HG03139 (cell line): ENCODE measurements around the gene MGAT3.
"Not testable (repeated sequence)": the region's sequence is repeated elsewhere in the genome, so short reads cannot be mapped to it uniquely, and the experiment has no call there.

ENCODE experiments used
- ATAC-seq: cut with Tn5 transposase; IDR thresholded peaks from one replicate; pipeline ENCODE4 v1.9.1; 2021; ENCODE audit not compliant: unreplicated experiment

The MGAT3 gene

GRCh38 chr22:39508393-39508792 lies 51.6 kb downstream of the MGAT3 start:
- ATAC-seq, result no peak

GRCh38 chr22:39510529-39511149 lies 53.8 kb downstream of the MGAT3 start:
- no peak for ATAC-seq

- ATAC-seq, result no peak
These were observed 54.4 kb downstream of the MGAT3 start for GRCh38 chr22:39511226-39511625.

GRCh38 chr22:39512026-39512425 lies 55.2 kb downstream of the MGAT3 start:
- no peak for ATAC-seq

- ATAC-seq, result no peak
These were observed 57.0 kb downstream of the MGAT3 start for GRCh38 chr22:39513791-39514190.

- no peak for ATAC-seq
These were observed 57.7 kb downstream of the MGAT3 start for GRCh38 chr22:39514373-39514973.

- ATAC-seq, result no peak
These were observed 58.6 kb downstream of the MGAT3 start for GRCh38 chr22:39515266-39516050.

- ATAC-seq, result no peak
These were observed 60.7 kb downstream of the MGAT3 start for GRCh38 chr22:39517470-39517869.

GRCh38 chr22:39518144-39518786 lies 61.5 kb downstream of the MGAT3 start:
- no peak for ATAC-seq

GRCh38 chr22:39518996-39519680 lies 62.3 kb downstream of the MGAT3 start:
- ATAC-seq, result peak; percentile 2

GRCh38 chr22:39519681-39520225 lies 62.9 kb downstream of the MGAT3 start:
- ATAC-seq, result peak; percentile 72

GRCh38 chr22:39520226-39521105 lies 63.7 kb downstream of the MGAT3 start, which contains the start of gene ATF4:
Gene ATF4 (plus strand): TSS chr22:39520562. CDS start chr22:39521446, 884 bp downstream.
- ATAC-seq, result peak; percentile 48

GRCh38 chr22:39521106-39521885 lies 64.5 kb downstream of the MGAT3 start:
- not testable (repeated sequence) for ATAC-seq

- not testable (repeated sequence) for ATAC-seq
These were observed 65.3 kb downstream of the MGAT3 start for GRCh38 chr22:39522091-39522490.

- no peak for ATAC-seq
These were observed 65.9 kb downstream of the MGAT3 start for GRCh38 chr22:39522567-39523300.

GRCh38 chr22:39524089-39524752 lies 67.4 kb downstream of the MGAT3 start:
- ATAC-seq, result no peak

- ATAC-seq, result no peak
These were observed 68.2 kb downstream of the MGAT3 start for GRCh38 chr22:39524753-39525657.
